ENCODE results near the gene SIGLEC6. TPM values are rescaled to one million over a fixed set of nuclear protein-coding genes. Genes with fewer than 3 reads are reported as not detected.

SIGLEC6 gene
- total RNA-seq, 1 experiment from 2014 or later = 0.31 TPM

GRCh38 chr19:51468545-51468920, 62.9 kb downstream of the SIGLEC6 start:
- H4K20me1 ChIP-seq (ENCODE audit: control insufficient read depth, insufficient read depth, insufficient read length) = no peaks in the 10 kb centered on the region
- peaks cover 61% of the 10 kb centered on the region for H3K27me3 Mint-ChIP-seq (ENCODE audit: low read depth)

More at GRCh38 chr19:51468545-51468920, 62.9 kb downstream of the SIGLEC6 start:
- H3K23me2 ChIP-seq (ENCODE audit: insufficient read length, low read depth, low read length, poor library complexity, severe bottlenecking) = no peaks in the 10 kb centered on the region
- H4K5ac ChIP-seq (ENCODE audit: insufficient read length, low read depth, low read length) = no peak overlapping the region
- no peaks in the 10 kb centered on the region for H3K27me3 ChIP-seq (ENCODE audit: insufficient read depth, low read length)
- no peak overlapping the region for H2AK5ac ChIP-seq (ENCODE audit: insufficient read length, low read length)
- H3T11ph ChIP-seq (ENCODE audit: low read length) = no peak overlapping the region
- no peak overlapping the region for H2BK12ac ChIP-seq (ENCODE audit: insufficient read length, low read depth, low read length)
- no peak overlapping the region for H3K4ac ChIP-seq (ENCODE audit: low read depth, low read length)
- no peak overlapping the region for H2AFZ ChIP-seq (ENCODE audit: low read length)
- H3K4me1 ChIP-seq (ENCODE audit: insufficient read depth, low read length) = no peaks in the 10 kb centered on the region
- H3K14ac ChIP-seq (ENCODE audit: insufficient read depth, low read length) = no peak overlapping the region
- H3K18ac ChIP-seq (ENCODE audit: insufficient read length, low read depth, low read length) = no peak overlapping the region
- no peak overlapping the region; a peak in 1 of 7 replicates for H3K27ac Mint-ChIP-seq
- no peak overlapping the region for H3K56ac ChIP-seq (ENCODE audit: insufficient read length, low read depth, low read length)
- H3K36me3 Mint-ChIP-seq (ENCODE audit: insufficient read depth in 1 of 3, low read depth in 3 of 3) = no peaks in the 10 kb centered on the region
- H2BK120ac ChIP-seq (ENCODE audit: low read depth, low read length, poor library complexity, severe bottlenecking) = no peak overlapping the region
- H2BK15ac ChIP-seq (ENCODE audit: low read depth, low read length) = no peak overlapping the region
- DNase-seq = no peak
- H3K4me3 Mint-ChIP-seq = no peak overlapping the region
- WGBS (ENCODE audit: extremely low coverage, insufficient read length, low lambda C conversion rate) = no CpG with 5 or more reads among the region's 2 CpGs
- peaks cover 0 to 81% of the 10 kb centered on the region in 2 experiments; a peak in 2 of 5 replicates for H3K9me3 Mint-ChIP-seq
- H4K8ac ChIP-seq (replicated peaks; ENCODE audit: insufficient read length, low read depth, low read length) = no peak overlapping the region
- no peaks in the 10 kb centered on the region for H3K79me2 ChIP-seq (ENCODE audit: insufficient read depth, low read length)
- no peaks in the 10 kb centered on the region for H3K79me1 ChIP-seq (ENCODE audit: insufficient read depth, low read depth, low read length, poor library complexity, severe bottlenecking)
- no peak overlapping the region for H3K27ac ChIP-seq (ENCODE audit: insufficient read length, low read depth, low read length)
- H3K4me1 Mint-ChIP-seq = peaks cover 0 to 3% of the 10 kb centered on the region in 2 experiments; a peak in 1 of 4 replicates
- no peak for TF ChIP-seq CTCF (conservative IDR thresholded peaks at IDR 0.05)
- no peak overlapping the region for H2BK20ac ChIP-seq (ENCODE audit: low read depth, low read length, poor library complexity, severe bottlenecking)
- H3K4me2 ChIP-seq (ENCODE audit: insufficient read depth, insufficient read length, low read length) = no peak overlapping the region
- no peaks in the 10 kb centered on the region for H3K9me3 ChIP-seq (ENCODE audit: control insufficient read depth, low read depth, low read length)
- H3K9ac ChIP-seq (ENCODE audit: extremely low read depth, insufficient read length, low read length) = no peak overlapping the region
- H2BK5ac ChIP-seq (ENCODE audit: insufficient read length, low read length) = no peak overlapping the region
- H3K23ac ChIP-seq (ENCODE audit: insufficient read length, low read depth, low read length) = no peak overlapping the region
- H4K91ac ChIP-seq (ENCODE audit: insufficient read length, low read depth, low read length) = no peak overlapping the region

Measured in H9 (cell line).